Neural crest cell (in vitro differentiated cells): ENCODE data around the gene RUNX1. TPM values are rescaled to one million over a fixed set of nuclear protein-coding genes. Genes with fewer than 3 reads are reported as not detected.

Source experiments
- DNase-seq: peaks from one replicate; pipeline ENCODE4 v3.0.0; 2021; ENCODE audit warnings: low read depth, mixed read lengths, low spot score
- H3K27ac Mint-ChIP-seq: one replicate; pipeline ENCODE4 v1.8.0; 2021; ENCODE audit warnings: mild to moderate bottlenecking, mixed read lengths; ENCODE audit not compliant: unreplicated experiment
- H3K27me3 Mint-ChIP-seq: 2 replicates; pipeline ENCODE4 v1.8.0; 2021; ENCODE audit warnings: low read depth, mild to moderate bottlenecking, mixed read lengths
- H3K36me3 Mint-ChIP-seq: 2 replicates; pipeline ENCODE4 v1.8.0; 2021; ENCODE audit warnings: low read depth, mild to moderate bottlenecking, mixed read lengths
- H3K4me1 Mint-ChIP-seq: 2 replicates; pipeline ENCODE4 v1.8.0; 2021; ENCODE audit warnings: mixed read lengths
- H3K4me3 Mint-ChIP-seq: one replicate; pipeline ENCODE4 v1.8.0; 2021; ENCODE audit warnings: mild to moderate bottlenecking, mixed read lengths
- H3K9me3 Mint-ChIP-seq: 2 replicates; pipeline ENCODE4 v1.8.0; 2021; ENCODE audit warnings: mixed read lengths
- total RNA-seq: library from RNA; stranded (reverse); gene quantifications from 2 replicates; pipeline ENCODE4 v1.2.1, GENCODE V29; 2021
- TF ChIP-seq, protein P1 (sequence below): fragments of 200-600 bp; sonication (generic); conservative IDR thresholded peaks from 2 replicates; pipeline ENCODE4 v1.5.0; 2021; ENCODE audit warnings: antibody characterized with exemption, mild to moderate bottlenecking

Gene RUNX1
- total RNA-seq, 1 donor from 2014 or later = 0.63 TPM

DNA sequence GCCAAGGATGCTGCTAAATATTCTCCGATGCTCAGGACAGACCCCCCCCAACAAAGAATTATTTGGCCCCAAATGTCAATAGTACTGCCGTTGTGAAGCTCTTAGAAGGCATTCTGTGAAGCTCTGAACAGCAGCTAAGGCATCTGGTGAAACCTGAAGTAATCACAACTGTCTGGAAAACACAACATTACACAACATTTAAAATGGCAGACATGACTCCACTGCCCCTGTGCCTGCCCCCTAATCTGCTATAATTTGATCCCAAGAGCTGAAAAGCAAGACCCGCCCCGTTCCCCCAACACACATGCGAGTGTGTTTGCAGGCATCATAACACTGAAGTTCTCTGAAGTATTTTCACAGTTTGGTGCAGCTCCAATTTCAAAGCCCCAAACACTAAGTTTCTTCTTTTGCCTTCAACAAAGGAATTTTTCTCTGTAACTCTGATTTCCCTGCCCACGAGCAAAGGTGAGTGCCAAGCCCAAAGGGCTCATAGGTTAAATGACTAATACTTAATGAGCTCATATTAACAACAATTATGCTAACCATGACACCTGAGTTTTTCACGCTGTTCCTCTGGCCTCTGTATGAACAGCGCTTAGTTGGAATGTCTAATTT lies 251.1 kb downstream of the RUNX1 start:
- DNase-seq = no peak
- peaks cover 2% of the 10 kb centered on the region for H3K27me3 Mint-ChIP-seq
- no peak overlapping the region for H3K27ac Mint-ChIP-seq
- peaks cover 4% of the 10 kb centered on the region for H3K4me1 Mint-ChIP-seq
- TF ChIP-seq, protein P1, sequence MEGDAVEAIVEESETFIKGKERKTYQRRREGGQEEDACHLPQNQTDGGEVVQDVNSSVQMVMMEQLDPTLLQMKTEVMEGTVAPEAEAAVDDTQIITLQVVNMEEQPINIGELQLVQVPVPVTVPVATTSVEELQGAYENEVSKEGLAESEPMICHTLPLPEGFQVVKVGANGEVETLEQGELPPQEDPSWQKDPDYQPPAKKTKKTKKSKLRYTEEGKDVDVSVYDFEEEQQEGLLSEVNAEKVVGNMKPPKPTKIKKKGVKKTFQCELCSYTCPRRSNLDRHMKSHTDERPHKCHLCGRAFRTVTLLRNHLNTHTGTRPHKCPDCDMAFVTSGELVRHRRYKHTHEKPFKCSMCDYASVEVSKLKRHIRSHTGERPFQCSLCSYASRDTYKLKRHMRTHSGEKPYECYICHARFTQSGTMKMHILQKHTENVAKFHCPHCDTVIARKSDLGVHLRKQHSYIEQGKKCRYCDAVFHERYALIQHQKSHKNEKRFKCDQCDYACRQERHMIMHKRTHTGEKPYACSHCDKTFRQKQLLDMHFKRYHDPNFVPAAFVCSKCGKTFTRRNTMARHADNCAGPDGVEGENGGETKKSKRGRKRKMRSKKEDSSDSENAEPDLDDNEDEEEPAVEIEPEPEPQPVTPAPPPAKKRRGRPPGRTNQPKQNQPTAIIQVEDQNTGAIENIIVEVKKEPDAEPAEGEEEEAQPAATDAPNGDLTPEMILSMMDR = no peak
- no peaks in the 10 kb centered on the region for H3K36me3 Mint-ChIP-seq
- no peaks in the 10 kb centered on the region for H3K9me3 Mint-ChIP-seq
- no peak overlapping the region for H3K4me3 Mint-ChIP-seq

DNA sequence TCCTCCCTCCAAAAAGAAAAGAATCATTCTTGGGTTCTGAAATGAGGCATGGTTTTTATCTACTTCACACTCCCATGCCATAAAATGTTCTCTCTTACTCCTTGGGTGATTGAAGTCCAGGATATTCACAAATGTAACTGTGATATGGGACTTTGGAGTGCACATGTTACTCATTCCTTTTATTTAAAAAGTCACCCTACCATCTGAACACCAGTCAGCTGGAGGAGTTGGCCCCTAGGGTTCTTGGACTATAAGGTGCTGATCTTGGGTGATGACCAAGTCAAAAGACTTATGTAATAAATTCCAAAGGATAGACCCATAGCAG lies 251.9 kb downstream of the RUNX1 start:
- Mint-ChIP-seq H3K27me3 (peaks cover 2% of the 10 kb centered on the region), H3K36me3 (no peaks in the 10 kb centered on the region), H3K4me1 (peaks cover 4% of the 10 kb centered on the region), H3K9me3 (no peaks in the 10 kb centered on the region), H3K27ac (no peak overlapping the region), H3K4me3 (no peak overlapping the region)
- no peak for DNase-seq
- TF ChIP-seq, protein P1 = no peak

DNA sequence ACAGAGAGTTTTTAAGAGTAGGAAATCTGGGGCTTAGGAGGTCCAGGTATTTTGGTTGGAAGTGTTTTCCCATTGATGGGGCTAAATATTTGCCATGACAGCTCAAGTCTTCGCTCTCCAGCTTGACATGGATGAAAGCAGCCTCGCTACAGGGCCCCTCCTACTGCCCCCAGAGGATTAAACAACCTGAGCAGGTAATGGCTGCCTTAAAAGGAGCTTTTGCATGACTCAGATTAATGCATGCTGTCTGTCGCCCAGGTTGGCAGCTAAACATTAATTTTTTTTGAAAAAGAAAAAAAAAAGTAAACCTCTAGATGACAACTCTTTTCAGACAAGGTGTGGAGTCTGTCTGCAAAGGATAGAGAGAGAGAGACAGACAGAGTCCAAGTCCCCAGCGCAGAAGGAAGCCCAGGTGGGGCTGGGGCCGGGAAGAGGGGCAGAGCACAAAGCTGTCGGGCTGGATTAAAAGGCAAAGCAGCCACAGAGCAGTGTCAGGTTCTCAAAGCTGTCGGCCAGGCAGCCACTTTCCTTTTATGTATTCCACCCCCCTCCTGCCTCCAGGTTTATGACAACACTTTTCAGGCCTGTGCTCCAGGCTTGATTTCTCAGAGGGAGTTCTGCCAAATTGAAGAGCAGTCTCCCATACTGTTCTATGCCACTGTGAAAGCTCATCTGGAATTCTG lies 252.4 kb downstream of the RUNX1 start:
- DNase-seq = no peak
- Mint-ChIP-seq H3K9me3 (no peaks in the 10 kb centered on the region), H3K36me3 (no peaks in the 10 kb centered on the region), H3K27me3 (peaks cover 2% of the 10 kb centered on the region), H3K27ac (no peak overlapping the region), H3K4me3 (no peak overlapping the region), H3K4me1 (peaks cover 4% of the 10 kb centered on the region)
- TF ChIP-seq, protein P1 = no peak

DNA sequence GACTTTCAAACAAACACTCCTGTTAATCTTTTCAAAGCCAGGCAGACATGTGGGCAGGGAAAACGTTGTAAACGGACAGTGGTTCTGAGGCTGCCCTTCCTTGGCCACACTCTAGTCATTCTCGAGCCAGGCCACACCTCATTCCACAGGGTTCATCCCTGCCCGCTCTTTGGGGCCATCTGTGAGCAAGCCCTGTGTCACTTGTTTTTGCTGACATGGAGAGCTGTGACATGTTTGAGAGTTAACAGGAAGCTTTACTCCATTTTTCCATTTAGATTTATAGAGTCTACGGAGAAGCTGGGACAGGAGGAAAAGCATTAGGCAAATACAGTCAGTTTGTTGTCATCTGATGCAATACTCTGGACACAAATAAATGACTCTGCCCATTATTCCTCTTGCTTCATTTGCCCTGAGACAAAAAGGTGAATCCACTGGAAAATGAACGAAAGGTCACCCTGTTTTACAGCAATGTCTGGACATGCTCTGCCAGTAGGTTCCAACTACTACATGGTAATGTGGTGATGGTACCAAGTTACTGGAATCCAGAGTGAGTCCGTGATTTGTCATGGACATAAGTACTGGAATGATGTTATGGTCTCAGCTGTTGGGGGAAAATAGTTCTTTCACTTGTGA lies 253.4 kb downstream of the RUNX1 start:
- TF ChIP-seq, protein P1 = no peak
- Mint-ChIP-seq H3K27me3 (peaks cover 2% of the 10 kb centered on the region), H3K36me3 (no peaks in the 10 kb centered on the region), H3K27ac (no peak overlapping the region), H3K9me3 (no peaks in the 10 kb centered on the region), H3K4me3 (no peak overlapping the region), H3K4me1 (peaks cover 4% of the 10 kb centered on the region)
- no peak for DNase-seq

DNA sequence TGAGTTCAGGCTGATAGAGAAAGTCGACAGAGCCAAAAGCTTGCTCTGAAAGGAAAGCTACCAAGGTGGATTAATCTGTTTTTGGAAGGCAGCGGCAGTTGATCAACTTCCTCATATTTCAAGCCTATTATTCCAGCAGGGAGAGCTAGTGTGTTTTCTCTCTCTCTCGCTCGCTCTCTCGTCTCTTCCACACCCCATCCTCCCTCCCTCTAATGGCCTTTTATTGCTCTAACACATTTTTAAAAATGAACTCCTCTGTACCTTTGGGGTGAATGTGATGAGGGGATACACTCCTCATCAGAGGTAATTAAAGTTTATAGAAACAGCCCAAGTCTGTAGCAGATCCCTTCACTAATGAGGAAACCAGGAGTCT lies 253.9 kb downstream of the RUNX1 start:
- Mint-ChIP-seq H3K4me3 (no peak overlapping the region), H3K27ac (no peak overlapping the region), H3K4me1 (peaks cover 4% of the 10 kb centered on the region), H3K9me3 (no peaks in the 10 kb centered on the region), H3K36me3 (no peaks in the 10 kb centered on the region), H3K27me3 (peaks cover 2% of the 10 kb centered on the region)
- TF ChIP-seq, protein P1 = no peak
- DNase-seq = no peak
